ENCODE measurements around the gene NUDT8. TPM values are rescaled to one million over a fixed set of nuclear protein-coding genes. Genes with fewer than 3 reads are reported as not detected.
"Not testable (repeated sequence)": the region's sequence is repeated elsewhere in the genome, so short reads cannot be mapped to it uniquely, and the experiment has no call there.

NUDT8 gene
- total RNA-seq, 1 experiment from 2014 or later = 8.1 TPM

DNA sequence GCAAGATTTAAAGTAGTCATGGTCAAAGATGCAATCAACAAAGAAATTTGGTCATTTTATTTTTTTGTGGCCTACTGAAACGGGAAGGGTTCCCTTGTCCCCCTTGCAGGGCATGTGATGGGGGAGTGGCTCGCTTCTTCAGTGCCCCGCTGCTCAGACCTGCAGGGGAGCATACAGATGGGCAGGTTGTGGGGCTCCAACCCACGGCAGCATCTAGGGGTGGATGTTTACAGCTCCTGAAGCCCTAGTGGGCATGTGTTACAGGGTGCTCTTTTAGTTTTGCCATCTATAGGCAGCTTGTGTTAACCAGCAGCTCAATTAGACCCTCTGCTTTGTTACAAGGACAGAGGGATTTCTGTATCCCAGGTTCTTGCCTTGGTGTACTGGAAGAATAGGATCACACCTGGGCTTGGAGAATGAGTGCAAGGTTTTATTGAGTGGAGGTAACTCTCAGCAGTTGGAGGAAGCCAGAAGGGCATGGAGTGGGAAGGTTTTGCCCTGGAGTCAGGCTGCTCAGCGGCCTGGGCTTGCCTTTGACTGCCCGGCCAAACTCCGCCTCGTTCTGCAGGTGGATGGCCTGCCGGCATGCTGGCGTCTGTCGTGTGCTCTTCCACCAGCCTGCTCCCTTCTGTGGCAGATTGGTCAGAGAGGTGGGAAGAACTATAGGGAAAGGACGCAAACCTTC, 36.7 kb downstream of the NUDT8 start:
- no peaks in the 10 kb centered on the region; the same call in 1 of the 2 replicates for H3K27me3 ChIP-seq (ENCODE audit: control insufficient read depth, insufficient read depth, low read length)
- H3K4me3 ChIP-seq (ENCODE audit: insufficient read depth, low read depth, low read length) = no peak overlapping the region
- no peak for DNase-seq
- H3K36me3 ChIP-seq (replicated peaks; ENCODE audit: control insufficient read depth, insufficient read depth, low read length) = no peaks in the 10 kb centered on the region

DNA sequence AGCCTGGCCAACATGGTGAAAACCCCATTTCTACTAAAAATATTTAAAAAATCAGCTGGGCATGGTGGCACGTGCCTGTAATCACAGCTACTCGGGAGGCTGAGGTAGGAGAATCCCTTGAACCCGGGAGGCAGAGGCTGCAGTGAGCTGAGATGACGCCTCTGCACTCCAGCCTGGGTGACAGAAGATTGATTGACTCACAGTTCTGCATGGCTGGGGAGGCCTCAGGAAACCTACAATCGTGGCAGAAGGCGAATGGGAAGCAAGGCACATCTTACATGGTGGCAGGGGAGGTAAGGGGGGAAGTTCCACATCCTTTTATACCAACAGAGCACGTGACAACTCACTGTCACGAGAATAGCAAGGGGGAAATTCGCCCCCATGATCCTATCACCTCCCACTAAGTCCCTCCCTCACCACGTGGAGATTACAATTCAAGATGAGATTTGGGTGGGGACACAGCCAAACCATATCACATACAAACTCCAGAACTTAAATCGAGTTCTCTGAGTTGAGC, 40.8 kb downstream of the NUDT8 start:
- peaks cover 23% of the 10 kb centered on the region for H3K36me3 ChIP-seq (replicated peaks; ENCODE audit: control insufficient read depth, insufficient read depth, low read length)
- H3K4me3 ChIP-seq (ENCODE audit: insufficient read depth, low read depth, low read length); H3K27me3 ChIP-seq (ENCODE audit: control insufficient read depth, insufficient read depth, low read length); DNase-seq: not testable (repeated sequence)

DNA sequence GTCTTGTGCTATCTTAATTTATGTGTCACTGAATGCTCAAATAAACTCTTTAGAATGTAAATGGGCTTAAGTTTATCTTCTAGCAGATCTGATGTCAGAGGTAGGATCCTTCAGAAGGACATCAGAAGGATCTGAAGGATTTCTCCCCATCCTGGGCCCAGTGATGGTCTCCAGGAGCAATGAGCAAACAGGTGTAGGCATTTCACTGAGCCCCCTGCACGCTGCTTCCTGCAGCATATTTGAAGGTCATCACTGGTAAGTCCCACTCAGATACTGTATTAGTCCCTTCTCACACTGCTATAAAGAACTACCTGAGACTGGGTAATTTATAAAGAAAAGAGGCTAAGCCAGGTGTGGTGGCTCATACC, 41.6 kb downstream of the NUDT8 start:
- H3K27me3 ChIP-seq (ENCODE audit: control insufficient read depth, insufficient read depth, low read length) = no peaks in the 10 kb centered on the region
- H3K36me3 ChIP-seq (replicated peaks; ENCODE audit: control insufficient read depth, insufficient read depth, low read length) = peaks cover 23% of the 10 kb centered on the region
- no peak for DNase-seq
- H3K4me3 ChIP-seq (ENCODE audit: insufficient read depth, low read depth, low read length) = no peak overlapping the region

DNA sequence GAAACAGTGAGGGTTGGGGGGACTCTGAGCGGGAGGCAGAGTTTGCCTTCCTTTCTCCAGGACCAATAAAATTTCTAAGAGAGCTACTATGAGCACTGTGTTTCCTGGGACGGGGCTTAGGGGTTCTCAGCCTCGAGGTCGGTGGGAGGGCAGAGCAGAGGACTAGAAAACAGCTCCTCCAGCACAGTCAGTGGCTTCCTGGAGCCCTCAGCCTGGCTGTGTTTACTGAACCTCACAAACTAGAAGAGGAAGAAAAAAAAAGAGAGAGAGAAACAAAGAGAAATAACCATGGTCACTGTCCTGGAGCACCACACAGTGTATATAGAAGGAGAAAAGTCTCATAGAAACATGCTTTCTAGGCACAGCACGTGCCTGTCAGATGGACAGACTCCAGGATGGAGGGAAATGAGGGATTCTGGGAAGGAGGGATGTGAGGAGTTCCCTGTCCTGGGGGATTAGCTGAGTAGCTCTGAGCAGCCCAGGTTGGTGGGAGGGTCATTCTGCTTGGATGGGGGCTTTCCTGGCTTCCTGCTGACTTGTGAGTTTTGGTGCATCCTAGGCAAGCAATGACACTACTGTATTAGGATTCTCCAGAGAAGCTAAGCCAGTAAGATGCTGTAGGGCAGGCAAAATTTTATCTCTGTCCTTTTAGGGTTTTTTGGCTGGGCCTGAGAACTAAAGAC, 43.0 kb downstream of the NUDT8 start:
- DNase-seq = no peak
- Histone ChIP-seq H3K36me3 (replicated peaks; ENCODE audit: control insufficient read depth, insufficient read depth, low read length) (peaks cover 23% of the 10 kb centered on the region), H3K27me3 (ENCODE audit: control insufficient read depth, insufficient read depth, low read length) (no peaks in the 10 kb centered on the region), H3K4me3 (ENCODE audit: insufficient read depth, low read depth, low read length) (no peak overlapping the region)

DNA sequence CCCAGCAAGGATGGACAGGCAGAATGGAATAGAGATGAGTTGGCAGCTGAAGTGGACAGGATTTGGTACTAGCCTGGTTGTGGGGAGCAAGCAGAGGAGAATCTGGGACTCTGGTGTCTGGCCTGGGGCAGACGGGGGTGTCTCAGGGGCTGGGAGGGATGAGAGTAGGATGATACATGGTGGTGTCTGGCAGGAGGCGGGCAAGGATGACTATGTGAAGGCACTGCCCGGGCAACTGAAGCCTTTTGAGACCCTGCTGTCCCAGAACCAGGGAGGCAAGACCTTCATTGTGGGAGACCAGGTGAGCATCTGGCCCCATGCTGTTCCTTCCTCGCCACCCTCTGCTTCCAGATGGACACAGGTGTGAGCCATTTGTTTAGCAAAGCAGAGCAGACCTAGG, 43.8 kb downstream of the NUDT8 start:
- Histone ChIP-seq H3K36me3 (replicated peaks; ENCODE audit: control insufficient read depth, insufficient read depth, low read length) (peaks cover 23% of the 10 kb centered on the region), H3K4me3 (ENCODE audit: insufficient read depth, low read depth, low read length) (no peak overlapping the region), H3K27me3 (ENCODE audit: control insufficient read depth, insufficient read depth, low read length) (no peaks in the 10 kb centered on the region)
- DNase-seq = no peak

DNA sequence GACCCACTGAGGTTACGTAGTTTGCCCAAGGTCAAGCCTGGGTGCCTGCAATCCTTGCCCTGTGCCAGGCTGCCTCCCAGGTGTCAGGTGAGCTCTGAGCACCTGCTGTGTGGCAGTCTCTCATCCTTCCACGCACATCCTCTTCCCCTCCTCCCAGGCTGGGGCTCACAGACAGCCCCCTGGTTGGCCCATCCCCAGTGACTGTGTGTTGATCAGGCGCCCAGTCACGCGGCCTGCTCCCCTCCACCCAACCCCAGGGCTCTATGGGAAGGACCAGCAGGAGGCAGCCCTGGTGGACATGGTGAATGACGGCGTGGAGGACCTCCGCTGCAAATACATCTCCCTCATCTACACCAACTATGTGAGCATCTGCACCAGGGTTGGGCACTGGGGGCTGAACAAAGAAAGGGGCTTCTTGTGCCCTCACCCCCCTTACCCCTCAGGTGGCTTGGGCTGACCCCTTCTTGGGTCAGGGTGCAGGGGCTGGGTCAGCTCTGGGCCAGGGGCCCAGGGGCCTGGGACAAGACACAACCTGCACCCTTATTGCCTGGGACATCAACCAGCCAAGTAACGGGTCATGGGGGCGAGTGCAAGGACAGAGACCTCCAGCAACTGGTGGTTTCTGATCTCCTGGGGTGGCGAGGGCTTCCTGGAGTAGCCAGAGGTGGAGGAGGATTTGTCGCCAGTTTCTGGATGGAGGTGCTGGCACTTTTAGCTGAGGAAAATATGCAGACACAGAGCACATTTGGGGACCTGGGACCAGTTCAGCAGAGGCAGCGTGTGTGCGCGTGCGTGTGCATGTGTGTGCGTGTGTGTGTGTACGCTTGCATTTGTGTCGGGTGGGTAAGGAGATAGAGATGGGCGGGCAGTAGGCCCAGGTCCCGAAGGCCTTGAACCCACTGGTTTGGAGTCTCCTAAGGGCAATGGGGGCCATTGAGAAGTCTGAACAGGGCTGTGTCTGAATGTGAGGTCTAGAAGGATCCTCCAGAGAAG, 44.6 kb downstream of the NUDT8 start:
- peak; percentile 52 for DNase-seq
- Histone ChIP-seq H3K36me3 (replicated peaks; ENCODE audit: control insufficient read depth, insufficient read depth, low read length) (peaks cover 23% of the 10 kb centered on the region), H3K4me3 (ENCODE audit: insufficient read depth, low read depth, low read length) (peak overlapping the region; percentile 92), H3K27me3 (ENCODE audit: control insufficient read depth, insufficient read depth, low read length) (no peaks in the 10 kb centered on the region)

DNA sequence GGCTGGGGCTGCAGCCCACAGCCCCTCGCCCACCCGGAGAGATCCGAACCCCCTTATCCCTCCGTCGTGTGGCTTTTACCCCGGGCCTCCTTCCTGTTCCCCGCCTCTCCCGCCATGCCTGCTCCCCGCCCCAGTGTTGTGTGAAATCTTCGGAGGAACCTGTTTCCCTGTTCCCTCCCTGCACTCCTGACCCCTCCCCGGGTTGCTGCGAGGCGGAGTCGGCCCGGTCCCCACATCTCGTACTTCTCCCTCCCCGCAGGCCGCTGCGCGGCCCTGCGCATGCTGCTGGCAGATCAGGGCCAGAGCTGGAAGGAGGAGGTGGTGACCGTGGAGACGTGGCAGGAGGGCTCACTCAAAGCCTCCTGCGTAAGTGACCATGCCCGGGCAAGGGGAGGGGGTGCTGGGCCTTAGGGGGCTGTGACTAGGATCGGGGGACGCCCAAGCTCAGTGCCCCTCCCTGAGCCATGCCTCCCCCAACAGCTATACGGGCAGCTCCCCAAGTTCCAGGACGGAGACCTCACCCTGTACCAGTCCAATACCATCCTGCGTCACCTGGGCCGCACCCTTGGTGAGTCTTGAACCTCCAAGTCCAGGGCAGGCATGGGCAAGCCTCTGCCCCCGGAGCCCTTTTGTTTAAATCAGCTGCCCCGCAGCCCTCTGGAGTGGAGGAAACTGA, 45.4 kb downstream of the NUDT8 start:
- Histone ChIP-seq H3K27me3 (ENCODE audit: control insufficient read depth, insufficient read depth, low read length) (no peaks in the 10 kb centered on the region), H3K36me3 (replicated peaks; ENCODE audit: control insufficient read depth, insufficient read depth, low read length) (peaks cover 23% of the 10 kb centered on the region), H3K4me3 (ENCODE audit: insufficient read depth, low read depth, low read length) (peak overlapping the region; percentile 92)
- peak; percentile 83 for DNase-seq

DNA sequence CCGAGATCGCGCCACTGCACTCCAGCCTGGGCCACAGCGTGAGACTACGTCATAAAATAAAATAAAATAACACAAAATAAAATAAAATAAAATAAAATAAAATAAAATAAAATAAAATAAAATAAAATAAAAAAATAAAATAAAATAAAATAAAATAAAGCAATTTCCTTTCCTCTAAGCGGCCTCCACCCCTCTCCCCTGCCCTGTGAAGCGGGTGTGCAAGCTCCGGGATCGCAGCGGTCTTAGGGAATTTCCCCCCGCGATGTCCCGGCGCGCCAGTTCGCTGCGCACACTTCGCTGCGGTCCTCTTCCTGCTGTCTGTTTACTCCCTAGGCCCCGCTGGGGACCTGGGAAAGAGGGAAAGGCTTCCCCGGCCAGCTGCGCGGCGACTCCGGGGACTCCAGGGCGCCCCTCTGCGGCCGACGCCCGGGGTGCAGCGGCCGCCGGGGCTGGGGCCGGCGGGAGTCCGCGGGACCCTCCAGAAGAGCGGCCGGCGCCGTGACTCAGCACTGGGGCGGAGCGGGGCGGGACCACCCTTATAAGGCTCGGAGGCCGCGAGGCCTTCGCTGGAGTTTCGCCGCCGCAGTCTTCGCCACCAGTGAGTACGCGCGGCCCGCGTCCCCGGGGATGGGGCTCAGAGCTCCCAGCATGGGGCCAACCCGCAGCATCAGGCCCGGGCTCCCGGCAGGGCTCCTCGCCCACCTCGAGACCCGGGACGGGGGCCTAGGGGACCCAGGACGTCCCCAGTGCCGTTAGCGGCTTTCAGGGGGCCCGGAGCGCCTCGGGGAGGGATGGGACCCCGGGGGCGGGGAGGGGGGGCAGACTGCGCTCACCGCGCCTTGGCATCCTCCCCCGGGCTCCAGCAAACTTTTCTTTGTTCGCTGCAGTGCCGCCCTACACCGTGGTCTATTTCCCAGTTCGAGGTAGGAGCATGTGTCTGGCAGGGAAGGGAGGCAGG, 46.2 kb downstream of the NUDT8 start, which contains the start of gene GSTP1:
Gene GSTP1 (plus strand): TSS at position 566 of the 958 bp plus-strand sequence. CDS start 32 bp downstream, at position 598.
- DNase-seq = peak; percentile 96
- H3K27me3 ChIP-seq (ENCODE audit: control insufficient read depth, insufficient read depth, low read length) = no peaks in the 10 kb centered on the region
- peak within 1 kb of the TSS; percentile 92 for H3K4me3 ChIP-seq (ENCODE audit: insufficient read depth, low read depth, low read length)
- peaks cover 23% of the 10 kb centered on the region for H3K36me3 ChIP-seq (replicated peaks; ENCODE audit: control insufficient read depth, insufficient read depth, low read length)

DNA sequence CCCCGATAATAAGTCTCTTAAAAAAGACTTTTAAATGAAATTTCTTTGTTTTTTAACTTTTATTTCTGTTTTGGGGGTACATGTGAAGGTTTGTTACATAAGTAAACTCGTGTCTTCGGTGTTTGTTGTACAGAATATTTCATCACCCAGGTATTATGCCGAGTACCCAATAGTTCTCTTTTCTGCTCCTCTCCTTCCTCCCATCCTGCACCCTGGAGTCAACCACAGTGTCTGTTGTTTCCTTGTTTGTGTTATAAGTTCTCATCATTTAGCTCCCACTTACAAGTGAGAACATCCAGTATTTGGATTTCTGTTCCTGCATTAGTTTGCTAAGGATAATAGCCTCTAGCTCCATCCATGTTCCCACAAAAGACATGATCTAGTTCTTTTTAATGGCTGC, 47.7 kb downstream of the NUDT8 start:
- Histone ChIP-seq H3K4me3 (ENCODE audit: insufficient read depth, low read depth, low read length) (no peak overlapping the region), H3K27me3 (ENCODE audit: control insufficient read depth, insufficient read depth, low read length) (no peaks in the 10 kb centered on the region), H3K36me3 (replicated peaks; ENCODE audit: control insufficient read depth, insufficient read depth, low read length) (peaks cover 23% of the 10 kb centered on the region)
- no peak for DNase-seq

DNA sequence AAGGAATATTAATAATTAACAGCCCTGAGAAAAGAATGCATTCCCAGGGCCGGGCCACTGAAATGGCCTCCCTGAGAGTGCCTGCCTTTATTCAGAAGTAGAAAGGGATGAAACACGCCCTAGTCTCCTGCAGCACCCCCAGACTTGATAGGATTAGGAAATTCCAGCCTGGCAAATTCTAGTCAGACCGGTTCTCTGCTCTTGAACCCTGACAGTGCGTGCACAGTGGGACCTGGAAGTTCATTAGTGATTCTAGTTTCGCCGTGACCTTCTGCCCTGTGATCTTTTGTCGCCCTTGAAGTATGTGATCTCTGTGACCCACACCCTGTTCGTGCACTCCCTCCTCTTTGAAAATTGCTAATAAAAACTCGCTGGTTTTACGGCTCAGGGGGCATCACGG, 48.3 kb downstream of the NUDT8 start:
- DNase-seq = peak; percentile 55
- Histone ChIP-seq H3K4me3 (ENCODE audit: insufficient read depth, low read depth, low read length) (no peak overlapping the region), H3K36me3 (replicated peaks; ENCODE audit: control insufficient read depth, insufficient read depth, low read length) (peaks cover 17% of the 10 kb centered on the region), H3K27me3 (ENCODE audit: control insufficient read depth, insufficient read depth, low read length) (no peaks in the 10 kb centered on the region)

DNA sequence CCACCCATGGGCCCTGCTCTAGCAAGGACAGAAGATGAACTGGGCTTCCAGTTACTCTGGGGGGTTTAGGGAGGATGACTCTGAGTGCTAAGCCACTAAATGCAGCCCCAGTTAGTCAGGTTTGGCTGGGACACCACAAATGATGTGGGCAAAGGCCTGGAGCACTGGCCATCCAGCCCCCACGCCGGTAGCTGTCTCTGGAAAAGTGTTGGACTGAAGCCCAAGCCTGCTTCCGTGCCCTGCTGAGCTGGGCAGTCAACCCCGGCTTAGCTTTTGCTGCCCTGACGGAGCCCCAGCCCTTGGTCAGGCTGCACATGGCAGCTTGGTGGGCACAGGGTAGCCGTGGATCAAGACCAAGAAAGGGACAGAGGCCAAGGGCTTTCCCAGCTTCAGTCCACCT, 51.8 kb downstream of the NUDT8 start:
- Histone ChIP-seq H3K36me3 (replicated peaks; ENCODE audit: control insufficient read depth, insufficient read depth, low read length) (no peaks in the 10 kb centered on the region), H3K4me3 (ENCODE audit: insufficient read depth, low read depth, low read length) (no peak overlapping the region), H3K27me3 (ENCODE audit: control insufficient read depth, insufficient read depth, low read length) (no peaks in the 10 kb centered on the region)
- no peak for DNase-seq
